Mesendoderm (in vitro differentiated cells): ENCODE measurements around the gene SLC16A4.

ENCODE experiments used
- DNase-seq: peaks from one replicate; pipeline ENCODE4 v3.0.0; 2013
- H2AK5ac ChIP-seq: 2 replicates; pipeline ENCODE4 v1.6.1; 2013; ENCODE audit warnings: low read length, inconsistent platforms
- H2BK120ac ChIP-seq: 2 replicates; pipeline ENCODE4 v1.6.1; 2013; ENCODE audit warnings: low read depth, mild to moderate bottlenecking, low read length, moderate library complexity, mixed read lengths
- H2BK15ac ChIP-seq: replicated peaks from 2 replicates; pipeline ENCODE4 v1.6.1; 2013; ENCODE audit warnings: low read depth, mild to moderate bottlenecking, moderate library complexity
- H2BK5ac ChIP-seq: 2 replicates; pipeline ENCODE4 v1.6.1; 2013; ENCODE audit warnings: low read length, inconsistent platforms
- H3K18ac ChIP-seq: 2 replicates; pipeline ENCODE4 v1.6.1; 2013; ENCODE audit warnings: mild to moderate bottlenecking, low read length, mixed read lengths
- H3K23ac ChIP-seq: one replicate; pipeline ENCODE4 v1.6.1; 2013; ENCODE audit warnings: low read length
- H3K27ac ChIP-seq: 2 replicates; pipeline ENCODE4 v1.5.1; 2013; ENCODE audit warnings: low read depth, mild to moderate bottlenecking, inconsistent platforms, low read length, moderate library complexity
- H3K27me3 ChIP-seq: 2 replicates; pipeline ENCODE4 v1.6.1; 2013; ENCODE audit warnings: low read length, control low read depth, mild to moderate bottlenecking, inconsistent platforms; ENCODE audit not compliant: insufficient read depth, poor library complexity
- H3K36me3 ChIP-seq: 2 replicates; pipeline ENCODE4 v1.6.1; 2013; ENCODE audit warnings: low read length, inconsistent platforms; ENCODE audit not compliant: control insufficient read depth, insufficient read depth
- H3K4ac ChIP-seq: one replicate; pipeline ENCODE4 v1.6.1; 2013; ENCODE audit warnings: low read depth, mild to moderate bottlenecking, low read length, moderate library complexity
- H3K4me1 ChIP-seq: 2 replicates; pipeline ENCODE4 v1.6.1; 2013; ENCODE audit warnings: low read depth, low read length, inconsistent platforms; ENCODE audit not compliant: control insufficient read depth
- H3K4me2 ChIP-seq: 2 replicates; pipeline ENCODE4 v1.6.1; 2013; ENCODE audit warnings: low read length
- H3K4me3 ChIP-seq: 2 replicates; pipeline ENCODE4 v1.5.1; 2013; ENCODE audit warnings: mild to moderate bottlenecking, low read length
- H3K56ac ChIP-seq: one replicate; pipeline ENCODE4 v1.6.1; 2013; ENCODE audit warnings: low read length
- H3K79me1 ChIP-seq: 2 replicates; pipeline ENCODE4 v1.6.1; 2013; ENCODE audit warnings: low read length, inconsistent platforms
- H3K79me2 ChIP-seq: 2 replicates; pipeline ENCODE4 v1.6.1; 2013; ENCODE audit warnings: mild to moderate bottlenecking, low read length; ENCODE audit not compliant: control insufficient read depth, insufficient read depth
- H3K9ac ChIP-seq: 2 replicates; pipeline ENCODE4 v1.6.1; 2013; ENCODE audit warnings: low read length, inconsistent platforms
- H4K5ac ChIP-seq: one replicate; pipeline ENCODE4 v1.6.1; 2013; ENCODE audit warnings: low read length
- H4K8ac ChIP-seq: one replicate; pipeline ENCODE4 v1.6.1; 2013; ENCODE audit warnings: low read depth, mild to moderate bottlenecking, control low read depth, low read length, moderate library complexity
- WGBS: extraction: QIAGEN DNeasy Blood & Tissue Kit; methylation state at CpG from one replicate; pipeline ENCODE4 v1.1.7; 2013; ENCODE audit warnings: low lambda C conversion rate, missing lambda C conversion rate; ENCODE audit not compliant: insufficient coverage; ENCODE audit errors: extremely low coverage; 5-methylcytosine and 5-hydroxymethylcytosine counted together

Gene SLC16A4

GRCh38 chr1:110385369-110385768, 5.5 kb downstream of the SLC16A4 start:
- Histone ChIP-seq H3K4me1 (no peaks in the 10 kb centered on the region), H3K9ac (no peak overlapping the region), H3K4ac (no peak overlapping the region), H2BK15ac (no peak overlapping the region), H2BK120ac (no peak overlapping the region), H3K27me3 (no peaks in the 10 kb centered on the region), H4K5ac (no peak overlapping the region), H3K79me2 (no peaks in the 10 kb centered on the region), H3K23ac (no peak overlapping the region), H3K4me2 (no peak overlapping the region), H2BK5ac (no peak overlapping the region), H2AK5ac (no peak overlapping the region), H3K56ac (no peak overlapping the region), H3K18ac (no peak overlapping the region), H3K36me3 (no peaks in the 10 kb centered on the region), H3K4me3 (no peak overlapping the region), H3K27ac (no peak overlapping the region), H4K8ac (no peak overlapping the region), H3K79me1 (no peaks in the 10 kb centered on the region)
- DNase-seq = no peak
- WGBS = no CpG with 5 or more reads among the region's 1 CpG

GRCh38 chr1:110384581-110385321, 6.1 kb downstream of the SLC16A4 start:
- Histone ChIP-seq H3K4me2 (no peak overlapping the region), H3K4me3 (no peak overlapping the region), H3K56ac (no peak overlapping the region), H4K8ac (no peak overlapping the region), H2AK5ac (no peak overlapping the region), H2BK15ac (no peak overlapping the region), H3K9ac (no peak overlapping the region), H3K18ac (no peak overlapping the region), H3K27ac (no peak overlapping the region), H3K36me3 (no peaks in the 10 kb centered on the region), H3K27me3 (no peaks in the 10 kb centered on the region), H4K5ac (no peak overlapping the region), H3K23ac (no peak overlapping the region), H3K4ac (no peak overlapping the region), H3K4me1 (no peaks in the 10 kb centered on the region), H2BK120ac (no peak overlapping the region), H2BK5ac (no peak overlapping the region), H3K79me1 (no peaks in the 10 kb centered on the region), H3K79me2 (no peaks in the 10 kb centered on the region)
- WGBS = no CpG with 5 or more reads among the region's 19 CpGs
- no peak for DNase-seq

- Histone ChIP-seq H4K5ac (no peak overlapping the region), H4K8ac (no peak overlapping the region), H3K79me2 (no peaks in the 10 kb centered on the region), H3K56ac (no peak overlapping the region), H3K9ac (no peak overlapping the region), H3K36me3 (no peaks in the 10 kb centered on the region), H3K27ac (no peak overlapping the region), H3K4me3 (no peak overlapping the region), H3K4me2 (no peak overlapping the region), H2BK120ac (no peak overlapping the region), H2BK15ac (no peak overlapping the region), H3K4ac (no peak overlapping the region), H2BK5ac (no peak overlapping the region), H3K79me1 (no peaks in the 10 kb centered on the region), H3K23ac (no peak overlapping the region), H3K18ac (no peak overlapping the region), H3K27me3 (no peaks in the 10 kb centered on the region), H2AK5ac (no peak overlapping the region), H3K4me1 (no peaks in the 10 kb centered on the region)
- DNase-seq = no peak
- WGBS = no CpG with 5 or more reads among the region's 5 CpGs
Observed at GRCh38 chr1:110383251-110383990, 7.4 kb downstream of the SLC16A4 start.

GRCh38 chr1:110380672-110381283, 10.0 kb downstream of the SLC16A4 start:
- H2BK5ac ChIP-seq = no peak overlapping the region
- no peak for DNase-seq
- no peaks in the 10 kb centered on the region for H3K36me3 ChIP-seq
- H2BK15ac ChIP-seq = no peak overlapping the region
- no peak overlapping the region for H3K4ac ChIP-seq
- H3K4me1 ChIP-seq = no peaks in the 10 kb centered on the region
- no peak overlapping the region for H3K4me3 ChIP-seq
- H4K8ac ChIP-seq = no peak overlapping the region
- WGBS = no CpG with 5 or more reads among the region's 10 CpGs
- no peak overlapping the region for H3K23ac ChIP-seq
- no peaks in the 10 kb centered on the region for H3K79me2 ChIP-seq
- H4K5ac ChIP-seq = no peak overlapping the region
- no peak overlapping the region for H2BK120ac ChIP-seq
- no peaks in the 10 kb centered on the region for H3K79me1 ChIP-seq
- no peak overlapping the region for H3K9ac ChIP-seq
- no peak overlapping the region for H2AK5ac ChIP-seq
- no peak overlapping the region for H3K56ac ChIP-seq
- H3K4me2 ChIP-seq = no peak overlapping the region
- no peak overlapping the region for H3K18ac ChIP-seq
- no peak overlapping the region for H3K27ac ChIP-seq
- no peaks in the 10 kb centered on the region for H3K27me3 ChIP-seq

- Histone ChIP-seq H4K8ac (no peak overlapping the region), H2BK120ac (no peak overlapping the region), H4K5ac (no peak overlapping the region), H3K27me3 (no peaks in the 10 kb centered on the region), H3K27ac (no peak overlapping the region), H3K23ac (no peak overlapping the region), H3K36me3 (no peaks in the 10 kb centered on the region), H3K4me3 (no peak overlapping the region), H2AK5ac (no peak overlapping the region), H3K56ac (no peak overlapping the region), H3K79me2 (no peaks in the 10 kb centered on the region), H3K79me1 (no peaks in the 10 kb centered on the region), H3K4me1 (no peaks in the 10 kb centered on the region), H2BK15ac (no peak overlapping the region), H3K9ac (no peak overlapping the region), H3K18ac (no peak overlapping the region), H3K4ac (no peak overlapping the region), H2BK5ac (no peak overlapping the region), H3K4me2 (no peak overlapping the region)
- WGBS = no CpG with 5 or more reads among the region's 1 CpG
- no peak for DNase-seq
Observed at GRCh38 chr1:110375490-110375889, 15.3 kb downstream of the SLC16A4 start.
